ENCODE results near the gene PTPRG. TPM values are rescaled to one million over a fixed set of nuclear protein-coding genes. Genes with fewer than 3 reads are reported as not detected.

Gene PTPRG
- total RNA-seq, 1 experiment from 2014 or later: 0.74 TPM

- Histone ChIP-seq H3K4me3 (ENCODE audit: low read depth in 2 of 2, low read length in 2 of 2) (no peak overlapping the region), H3K9me3 (ENCODE audit: control insufficient read depth, insufficient read depth, low read depth, low read length) (no peaks in the 10 kb centered on the region), H3K27me3 (ENCODE audit: control insufficient read depth, insufficient read depth, low read length) (no peaks in the 10 kb centered on the region), H3K27ac (ENCODE audit: low read length) (no peak overlapping the region), H3K36me3 (ENCODE audit: control insufficient read depth, insufficient read depth, low read length) (no peaks in the 10 kb centered on the region), H3K4me1 (ENCODE audit: control insufficient read depth, insufficient read depth, low read length) (no peaks in the 10 kb centered on the region)
- intact Hi-C loops (cut with micrococcal nuclease; ENCODE audit: unreplicated experiment): no loop called here
- BruUV-seq (replicated peaks): no TSS peak
- ATAC-seq: no peak
- no peak for DNase-seq (ENCODE audit: low read depth, low spot score)
- CTCF ChIA-PET: no interaction called here
- POLR2A ChIA-PET: no interaction called here
- in situ Hi-C loops (cut with HindIII; ENCODE audit: low pct_unique_long_range_greater_than_20kb, low sequenced_read_pairs): no loop called here
- TF ChIP-seq REST (IDR thresholded peaks at IDR 0.05; ENCODE audit: insufficient read depth in 1 of 2, low read depth in 2 of 2, low read length in 1 of 2): no peak
- no peak for TF ChIP-seq TCF7L2 (IDR thresholded peaks at IDR 0.05; ENCODE audit: low read depth, low read length)
- no peak for TF ChIP-seq CTCF (IDR thresholded peaks at IDR 0.05)
- TF ChIP-seq SIN3A (IDR thresholded peaks at IDR 0.05; ENCODE audit: borderline replicate concordance, insufficient read depth, low read depth, low read length): no peak
- no peak for TF ChIP-seq POLR2AphosphoS5 (IDR thresholded peaks at IDR 0.05; ENCODE audit: low read depth, low read length)
Measured at GRCh38 chr3:62103531-62103930, 542.2 kb downstream of the PTPRG start.

GRCh38 chr3:62109534-62109933 is 548.2 kb downstream of the PTPRG start:
- Histone ChIP-seq H3K36me3 (ENCODE audit: control insufficient read depth, insufficient read depth, low read length) (no peaks in the 10 kb centered on the region), H3K4me1 (ENCODE audit: control insufficient read depth, insufficient read depth, low read length) (no peaks in the 10 kb centered on the region), H3K27me3 (ENCODE audit: control insufficient read depth, insufficient read depth, low read length) (no peaks in the 10 kb centered on the region), H3K4me3 (ENCODE audit: low read depth in 2 of 2, low read length in 2 of 2) (no peak overlapping the region), H3K27ac (ENCODE audit: low read length) (no peak overlapping the region), H3K9me3 (ENCODE audit: control insufficient read depth, insufficient read depth, low read depth, low read length) (no peaks in the 10 kb centered on the region)
- ATAC-seq: no peak
- in situ Hi-C loops (cut with HindIII; ENCODE audit: low pct_unique_long_range_greater_than_20kb, low sequenced_read_pairs) (no loop called here), intact Hi-C loops (cut with micrococcal nuclease; ENCODE audit: unreplicated experiment) (no loop called here)
- ChIA-PET CTCF (no interaction called here), POLR2A (no interaction called here)
- no peak for DNase-seq (ENCODE audit: low read depth, low spot score)
- no peak for TF ChIP-seq TCF7L2 (IDR thresholded peaks at IDR 0.05; ENCODE audit: low read depth, low read length)
- no peak for TF ChIP-seq POLR2AphosphoS5 (IDR thresholded peaks at IDR 0.05; ENCODE audit: low read depth, low read length)
- TF ChIP-seq SIN3A (IDR thresholded peaks at IDR 0.05; ENCODE audit: borderline replicate concordance, insufficient read depth, low read depth, low read length): no peak
- TF ChIP-seq CTCF (IDR thresholded peaks at IDR 0.05): no peak
- BruUV-seq (replicated peaks): no TSS peak

All from Panc1 (cell line).